Endothelial cell of umbilical vein (primary cell): ENCODE results near the gene CCDC12. TPM values are rescaled to one million over a fixed set of nuclear protein-coding genes. Genes with fewer than 3 reads are reported as not detected.

Source experiments
- BruUV-seq: library from RNA; stranded (reverse); fragments of 400-500 nt; replicated peaks from 2 replicates; lab custom pipeline; 2021; lab: Mats Ljungman, UMichigan
- CTCF ChIA-PET: fragments of 300-600, 350-600 bp; sonication (Branson Sonifier 250); formaldehyde crosslinking; loops from one replicate; lab custom pipeline; 2021; ENCODE audit warnings: antibody characterized with exemption, inconsistent platforms; lab: Charles Lee
- POLR2A ChIA-PET: fragments of 300-600, 350-600 bp; sonication (Branson Sonifier 250); formaldehyde crosslinking; loops from one replicate; lab custom pipeline; 2021; ENCODE audit warnings: antibody characterized with exemption, inconsistent platforms; lab: Charles Lee
- DNase-seq: peaks from one replicate; pipeline ENCODE4 v3.0.0-alpha.2; 2011; ENCODE audit warnings: low read depth, low spot score
- FAIRE-seq: peaks from 2 replicates; lab custom pipeline; 2011; peaks lifted over from hg19 to GRCh38; lab: Jason Lieb, UNC
- H2AFZ ChIP-seq: 2 replicates; pipeline ENCODE4 v1.6.0; 2012; ENCODE audit warnings: low read depth, low read length, control low read depth, inconsistent platforms
- H3K27ac ChIP-seq: 2 replicates; pipeline ENCODE4 v1.5.1; 2011; ENCODE audit warnings: low read depth, mild to moderate bottlenecking, control low read depth, low read length, moderate library complexity; ENCODE audit not compliant: insufficient read depth
- H3K27me3 ChIP-seq, 2 experiments: 2 replicates each; pipeline versions ENCODE4 v1.6.0 to v1.6.1; 2011; ENCODE audit warnings: low read length in 2 of 2, mixed read lengths in 1 of 2; ENCODE audit not compliant: control insufficient read depth in 2 of 2, insufficient read depth in 2 of 2
- H3K36me3 ChIP-seq, 2 experiments: 2 replicates in 1 of 2; 3 replicates in 1 of 2; pipeline ENCODE4 v1.5.1; 2011; ENCODE audit warnings: low read length in 2 of 2, mild to moderate bottlenecking in 1 of 2, moderate library complexity in 1 of 2; ENCODE audit not compliant: control insufficient read depth in 2 of 2, insufficient read depth in 2 of 2; ENCODE audit errors: extremely low read depth in 1 of 2
- H3K4me1 ChIP-seq: 3 replicates; pipeline ENCODE4 v1.5.1; 2011; ENCODE audit warnings: mild to moderate bottlenecking, low read length; ENCODE audit not compliant: control insufficient read depth, insufficient read depth; ENCODE audit errors: extremely low read depth
- H3K4me2 ChIP-seq: 2 replicates; pipeline ENCODE4 v1.6.1; 2011; ENCODE audit warnings: low read length, control low read depth, mixed read lengths; ENCODE audit not compliant: insufficient read depth
- H3K4me3 ChIP-seq, 3 experiments: fragments of 200-600 bp in 1 of 3; sonication (generic), shearing (Covaris generic) in 1 of 3; replicated peaks in 1 of 3; 2 replicates each; pipeline ENCODE4 v1.5.1; 2011 to 2016; ENCODE audit warnings: control low read depth in 3 of 3, low read length in 3 of 3, mild to moderate bottlenecking in 2 of 3, inconsistent platforms in 1 of 3, low read depth in 1 of 3, moderate library complexity in 1 of 3; ENCODE audit not compliant: insufficient read depth in 1 of 3
- H3K79me2 ChIP-seq: 2 replicates; pipeline ENCODE4 v1.6.0; 2012; ENCODE audit warnings: low read length, inconsistent platforms; ENCODE audit not compliant: control insufficient read depth, insufficient read depth
- H3K9ac ChIP-seq: replicated peaks from 2 replicates; pipeline ENCODE3; 2011; ENCODE audit warnings: low read length, control low read depth; ENCODE audit not compliant: insufficient read depth; ENCODE audit errors: extremely low read depth
- H3K9me1 ChIP-seq: replicated peaks from 3 replicates; pipeline ENCODE4 v1.6.0; 2011; ENCODE audit warnings: mild to moderate bottlenecking, low read length; ENCODE audit not compliant: control insufficient read depth, insufficient read depth; ENCODE audit errors: extremely low read depth
- H3K9me3 ChIP-seq: replicated peaks from 2 replicates; pipeline ENCODE4 v1.5.1; 2012; ENCODE audit warnings: low read length, inconsistent platforms; ENCODE audit not compliant: control insufficient read depth, insufficient read depth
- H4K20me1 ChIP-seq: replicated peaks from 2 replicates; pipeline ENCODE3; 2011; ENCODE audit warnings: mild to moderate bottlenecking, low read length; ENCODE audit not compliant: control insufficient read depth, insufficient read depth; ENCODE audit errors: extremely low read depth
- CTCF ChIP-seq, 2 donors: IDR thresholded peaks; 1 replicate in 1 of 2; 2 replicates in 1 of 2; pipeline ENCODE4 v1.5.1; 2011; ENCODE audit warnings: low read length in 2 of 2, mild to moderate bottlenecking in 2 of 2, moderate library complexity in 2 of 2, control low read depth in 1 of 2, inconsistent platforms in 1 of 2, low read depth in 1 of 2; ENCODE audit not compliant: insufficient read depth in 1 of 2; ENCODE audit errors: extremely low read depth in 1 of 2
- EZH2 ChIP-seq: IDR thresholded peaks from 2 replicates; pipeline ENCODE4 v1.6.1; 2012; ENCODE audit warnings: borderline replicate concordance, low read depth, mild to moderate bottlenecking, moderate library complexity, low read length, inconsistent platforms; ENCODE audit not compliant: severe bottlenecking
- FOS ChIP-seq: IDR thresholded peaks from 2 replicates; pipeline ENCODE4 v1.6.1; 2011; ENCODE audit warnings: mild to moderate bottlenecking, low read length, moderate library complexity, borderline replicate concordance; ENCODE audit not compliant: insufficient read depth
- GATA2 ChIP-seq: IDR thresholded peaks from 2 replicates; pipeline ENCODE4 v1.7.0; 2011; ENCODE audit warnings: low read depth, mild to moderate bottlenecking, moderate library complexity, mixed read lengths, low read length; ENCODE audit not compliant: insufficient read length, insufficient read depth
- JUN ChIP-seq: IDR thresholded peaks from 2 replicates; pipeline ENCODE4 v1.6.1; 2011; ENCODE audit warnings: borderline replicate concordance, low read depth; ENCODE audit not compliant: insufficient read length, insufficient read depth
- MAX ChIP-seq: IDR thresholded peaks from 2 replicates; pipeline ENCODE4 v1.6.1; 2011; ENCODE audit not compliant: insufficient read depth, insufficient read length
- MYC ChIP-seq: IDR thresholded peaks from one replicate; pipeline ENCODE4 v1.6.1; 2011; ENCODE audit warnings: mild to moderate bottlenecking, low read depth, low read length
- POLR2A ChIP-seq: IDR thresholded peaks from 2 replicates; pipeline ENCODE4 v1.6.1; 2012; ENCODE audit warnings: low read depth, mild to moderate bottlenecking, control low read depth, low read length
- POLR2AphosphoS5 ChIP-seq: IDR thresholded peaks from 2 replicates; pipeline ENCODE4 v1.6.1; 2012; ENCODE audit warnings: low read depth, mild to moderate bottlenecking, control low read depth, low read length, moderate library complexity; ENCODE audit not compliant: insufficient read depth
- dilution Hi-C: fragments of 300-500 bp; cut with MboI; formaldehyde crosslinking; loops from one replicate; pipeline ENCODE4 v1.15.0; 2019; ENCODE audit warnings: low sequenced_read_pairs; ENCODE audit not compliant: extremely low pct_ligation_motif_present
- intact Hi-C: fragments of 100-400 bp; cut with micrococcal nuclease; formaldehyde crosslinking; loops from one replicate; pipeline ENCODE4 v1.10.0; 2022
- polyA plus RNA-seq, 4 experiments: library from polyadenylated mRNA; depleted of rRNA in 3 of 4; stranded (reverse) in 3 of 4; unstranded in 1 of 4; fragments of >200 nt; gene quantifications; 2 replicates each; pipeline versions ENCODE4 v1.2.1 to v1.2.3, GENCODE V29; 2011 to 2012; ENCODE audit warnings: missing spikeins in 1 of 4
- total RNA-seq: library from RNA; stranded (reverse); gene quantifications from 2 replicates; pipeline ENCODE4 v1.2.3, GENCODE V29; 2021

Gene CCDC12
- total and polyA plus RNA-seq, 2 donors (not counting 3 experiments of a cell fraction or from before 2014, with no cell fraction given), result 35.1 to 50.5 TPM

DNA sequence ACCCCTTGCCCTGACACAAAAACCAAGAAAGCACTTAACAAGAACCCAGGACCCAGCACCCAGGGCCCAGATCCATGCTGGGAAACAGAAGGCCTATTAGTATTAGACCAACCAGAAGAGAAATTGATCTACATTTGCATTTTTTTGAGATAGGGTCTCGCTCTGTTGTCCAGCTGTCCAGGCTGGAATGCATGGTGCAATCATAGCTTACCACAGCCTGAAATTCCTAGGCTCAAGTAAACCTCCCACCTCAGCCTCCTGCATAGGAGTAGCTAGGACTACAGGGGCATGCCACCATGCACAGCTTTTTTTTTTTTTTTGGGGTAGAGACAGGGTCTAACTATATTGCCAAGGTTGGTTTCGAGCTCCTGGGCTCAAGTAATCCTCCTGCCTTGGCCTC, 26.4 kb downstream of the CCDC12 start:
- Histone ChIP-seq H3K4me2 (no peak overlapping the region), H3K36me3 (no peaks in the 10 kb centered on the region), H3K79me2 (peaks cover 90% of the 10 kb centered on the region), H4K20me1 (no peaks in the 10 kb centered on the region), H3K9me3 (no peaks in the 10 kb centered on the region), H3K27me3 (no peaks in the 10 kb centered on the region), H3K9me1 (no peaks in the 10 kb centered on the region), H3K4me1 (peaks cover 50% of the 10 kb centered on the region), H3K27ac (no peak overlapping the region), H3K4me3 (no peak overlapping the region), H3K9ac (no peak overlapping the region), H2AFZ (no peak overlapping the region)
- intact Hi-C loops (no loop called here), dilution Hi-C loops (no loop called here)
- TF ChIP-seq JUN, result no peak
- no peak for TF ChIP-seq CTCF (IDR thresholded peaks at IDR 0.05; ENCODE audit: extremely low read depth in 1 of 2, insufficient read depth in 1 of 2, low read depth in 1 of 2, low read length in 2 of 2)
- no peak for TF ChIP-seq MYC
- TF ChIP-seq EZH2, result no peak
- no peak for TF ChIP-seq POLR2AphosphoS5
- TF ChIP-seq FOS, result no peak
- no peak for TF ChIP-seq GATA2
- TF ChIP-seq MAX, result no peak
- no peak for TF ChIP-seq POLR2A
- POLR2A ChIA-PET, result no interaction called here
- DNase-seq, result no peak
- CTCF ChIA-PET, result interaction anchor here (0.8 to 1.8 kb wide), 5 partner anchors 10 to 27 kb away, joined by 4 to 8 read pairs (median 5); no protein-coding TSS in a partner anchor
- no TSS peak for BruUV-seq
- FAIRE-seq, result no peak
